Lung (tissue), 12 donors: Measurements from ENCODE around the gene GNA15. TPM values are rescaled to one million over a fixed set of nuclear protein-coding genes. Genes with fewer than 3 reads are reported as not detected.

Source experiments
- ATAC-seq: fragments of 200-7000 bp; cut with Tn5 transposase; one replicate; pipeline ENCODE4 v1.9.1; 2020; ENCODE audit warnings: moderate number of reproducible peaks; ENCODE audit not compliant: insufficient read depth, low FRiP score
- DNase-seq, 3 donors: peaks; one replicate each; pipeline ENCODE4 v3.0.0-alpha.2; 2013 to 2017
- H3K27ac ChIP-seq, 2 donors: one replicate each; pipeline ENCODE4 v1.5.1; 2013; ENCODE audit warnings: mild to moderate bottlenecking in 2 of 2, moderate library complexity in 2 of 2, control low read depth in 1 of 2, inconsistent platforms in 1 of 2, low read depth in 1 of 2, low read length in 1 of 2
- H3K27me3 ChIP-seq, 3 donors: one replicate each; pipeline ENCODE4 v1.5.1; 2013; ENCODE audit warnings: low read length in 2 of 3; ENCODE audit not compliant: control insufficient read depth in 3 of 3, insufficient read depth in 3 of 3
- H3K36me3 ChIP-seq, 4 donors: one replicate each; pipeline ENCODE4 v1.5.1; 2013; ENCODE audit warnings: low read length in 4 of 4, mild to moderate bottlenecking in 1 of 4, moderate library complexity in 1 of 4; ENCODE audit not compliant: control insufficient read depth in 4 of 4, insufficient read depth in 4 of 4
- H3K4me1 ChIP-seq, 5 donors: one replicate each; pipeline ENCODE4 v1.5.1; 2013; ENCODE audit warnings: low read length in 5 of 5, mild to moderate bottlenecking in 2 of 5, moderate library complexity in 1 of 5; ENCODE audit not compliant: control insufficient read depth in 5 of 5, insufficient read depth in 5 of 5
- H3K4me3 ChIP-seq: one replicate; pipeline ENCODE4 v1.5.1; 2013; ENCODE audit warnings: mild to moderate bottlenecking, control low read depth, moderate library complexity
- H3K9ac ChIP-seq, 2 donors: one replicate each; pipeline ENCODE4 v1.5.1; 2013; ENCODE audit warnings: low read length in 2 of 2, control low read depth in 1 of 2; ENCODE audit not compliant: insufficient read depth in 1 of 2
- H3K9me3 ChIP-seq, 4 donors: one replicate each; pipeline ENCODE4 v1.5.1; 2013; ENCODE audit warnings: low read length in 3 of 4, mild to moderate bottlenecking in 1 of 4, moderate library complexity in 1 of 4; ENCODE audit not compliant: control insufficient read depth in 4 of 4, insufficient read depth in 3 of 4
- CTCF ChIP-seq: IDR thresholded peaks from 2 replicates; pipeline ENCODE4 v1.5.1; 2012; ENCODE audit warnings: mild to moderate bottlenecking; ENCODE audit errors: control extremely low read depth, extremely low read depth
- WGBS, 2 donors: extraction: QIAGEN DNeasy Blood & Tissue Kit; methylation state at CpG; one replicate each; pipeline ENCODE4 v1.1.7; 2013; 5-methylcytosine and 5-hydroxymethylcytosine counted together
- polyA plus RNA-seq, 2 donors: library from polyadenylated mRNA; stranded (reverse); fragments of 200-250 nt; gene quantifications; one replicate each; pipeline ENCODE4 v1.2.1, GENCODE V29; 2013
- total RNA-seq, 2 donors: library from RNA; depleted of rRNA in 1 of 2; stranded (reverse); fragments of >200 nt in 1 of 2; gene quantifications; one replicate each; pipeline ENCODE4 v1.2.1, GENCODE V29; 2014 to 2021
- donor health status: control.
- donor health status: control.
- donor health status: Bipolar disorder and iron deficiency.
- donor health status: healthy.
- donor health status: DM: yes; HTN: yes; CAD: no.

The GNA15 gene
- total and polyA plus RNA-seq, 4 donors, result 18.6 to 65.4 (median 28.7) TPM

- peak; percentile 49 to 57 (median 53) for DNase-seq
These were observed 27.1 kb upstream of the GNA15 start for GRCh38 chr19:3108775-3109174.

GRCh38 chr19:3109491-3109890, 26.3 kb upstream of the GNA15 start:
- DNase-seq, result no peak
- 93% methylated on average over 22 of the region's 22 CpGs for WGBS, 2 donors
- H3K36me3 ChIP-seq, result peaks cover 0 to 28% (median 3%) of the 10 kb centered on the region in 4 donors
- H3K4me1 ChIP-seq, result peaks cover 0 to 8% (median 0%) of the 10 kb centered on the region in 5 donors
- no peak for TF ChIP-seq CTCF
- no peak overlapping the region for H3K27ac ChIP-seq
- H3K9me3 ChIP-seq, result no peaks in the 10 kb centered on the region
- H3K9ac ChIP-seq, result no peak overlapping the region
- H3K27me3 ChIP-seq, result no peaks in the 10 kb centered on the region
- no peak overlapping the region for H3K4me3 ChIP-seq
- no peak for ATAC-seq

More at GRCh38 chr19:3108775-3109174, 27.1 kb upstream of the GNA15 start:
- 34 to 47% methylated on average over 5 of the region's 5 CpGs for WGBS, 2 donors
- Histone ChIP-seq H3K27ac (no peak overlapping the region), H3K36me3 (peaks cover 0 to 28% (median 2%) of the 10 kb centered on the region in 4 donors), H3K27me3 (no peaks in the 10 kb centered on the region), H3K9me3 (no peaks in the 10 kb centered on the region), H3K9ac (no peak overlapping the region), H3K4me1 (peaks cover 0 to 13% (median 0%) of the 10 kb centered on the region in 5 donors), H3K4me3 (no peak overlapping the region)
- ATAC-seq, result peak; percentile 54
- peak; percentile 52 for TF ChIP-seq CTCF

GRCh38 chr19:3110126-3110825, 25.6 kb upstream of the GNA15 start:
- ATAC-seq (no peak), DNase-seq (no peak)
- Histone ChIP-seq H3K9ac (no peak overlapping the region), H3K36me3 (peaks cover 0 to 28% (median 3%) of the 10 kb centered on the region in 4 donors), H3K27me3 (no peaks in the 10 kb centered on the region), H3K4me1 (peaks cover 0 to 7% (median 0%) of the 10 kb centered on the region in 5 donors), H3K4me3 (no peak overlapping the region), H3K9me3 (no peaks in the 10 kb centered on the region), H3K27ac (no peak overlapping the region)
- no peak for TF ChIP-seq CTCF
- 93 to 95% methylated on average over 37 of the region's 37 CpGs for WGBS, 2 donors
